Cerebellar cortex (tissue), 1 donor: Measurements from ENCODE around the gene ADGRV1.
A peak's percentile ranks its signal among the peaks of the same experiment; 100 is the strongest.
"Not testable (repeated sequence)": the region's sequence is repeated elsewhere in the genome, so short reads cannot be mapped to it uniquely, and the experiment has no call there.

Experiments used
- DNase-seq: peaks from one replicate; pipeline ENCODE4 v3.0.0-alpha.2; 2015; ENCODE audit warnings: low spot score

ADGRV1 gene

DNA sequence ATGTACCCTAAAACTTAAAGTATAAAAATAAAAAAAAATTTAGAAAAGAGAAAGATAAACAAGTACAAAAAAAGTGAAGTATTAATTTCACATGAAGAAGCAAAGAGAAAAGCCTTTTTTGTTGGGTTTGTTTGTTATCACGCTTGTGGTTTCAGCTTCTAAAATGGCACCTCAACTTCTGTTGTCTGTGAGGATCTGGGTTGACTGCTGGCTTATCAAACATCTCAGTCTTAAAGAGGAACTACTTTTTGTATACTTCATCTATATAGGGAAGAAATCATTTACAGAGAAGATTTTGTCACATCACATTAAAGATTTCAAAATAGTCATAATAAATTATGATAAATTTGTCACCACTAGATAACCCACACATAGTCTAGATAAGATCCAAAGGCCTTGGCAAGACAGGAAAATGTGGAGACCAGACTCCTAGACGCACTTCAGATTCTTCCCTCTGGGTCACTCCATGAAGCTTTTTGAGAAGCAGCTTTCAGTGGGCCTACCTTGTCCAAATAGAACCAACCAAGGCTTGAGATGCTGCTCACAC, 8.8 kb upstream of the ADGRV1 start:
- DNase-seq: no peak

GRCh38 chr5:90550963-90551362, 7.6 kb upstream of the ADGRV1 start:
- DNase-seq: no peak

GRCh38 chr5:90551376-90551775, 7.2 kb upstream of the ADGRV1 start:
- no peak for DNase-seq

GRCh38 chr5:90553711-90554110, 4.9 kb upstream of the ADGRV1 start:
- no peak for DNase-seq

- no peak for DNase-seq
Measured at GRCh38 chr5:90554358-90555006, 4.1 kb upstream of the ADGRV1 start.

DNA sequence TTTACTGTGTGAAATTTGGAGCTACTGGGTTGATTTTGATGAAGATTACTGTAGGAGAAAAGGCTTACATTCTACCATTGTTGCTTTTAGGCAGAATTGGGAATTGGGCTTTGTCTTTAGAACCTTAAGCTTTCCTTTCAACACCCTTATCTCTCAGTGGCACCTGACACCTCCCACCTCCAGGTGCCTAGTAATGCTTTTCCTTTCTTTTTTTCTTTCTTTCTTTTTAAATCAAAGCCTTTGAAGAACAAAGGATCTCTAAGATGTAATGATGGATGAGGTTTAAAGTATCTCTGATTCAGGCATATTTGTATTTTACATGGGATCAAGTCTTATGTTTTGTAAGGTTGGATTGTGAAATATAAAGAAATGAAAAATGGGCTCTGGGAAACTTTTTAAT, 2.9 kb upstream of the ADGRV1 start:
- DNase-seq: no peak

DNA sequence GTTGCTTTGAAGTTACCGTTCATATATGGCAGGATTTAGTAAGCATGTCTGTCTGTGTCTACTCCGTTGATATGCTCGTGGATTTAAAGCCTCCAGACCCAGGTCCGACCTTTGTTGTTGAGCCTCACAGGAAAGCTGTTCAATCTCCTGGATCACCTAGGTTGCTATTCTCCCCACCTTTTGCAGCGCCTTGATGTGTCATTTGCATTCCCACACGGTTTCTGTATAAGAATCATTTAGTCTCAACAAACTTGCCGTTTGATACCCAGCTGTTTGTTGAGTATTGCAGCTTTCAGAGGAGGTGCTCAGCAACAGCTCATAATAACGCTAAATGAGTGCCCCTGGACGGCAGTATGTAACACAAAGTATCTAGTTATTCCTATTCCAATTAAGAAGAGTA, 1.2 kb upstream of the ADGRV1 start:
- peak; percentile 21 for DNase-seq

DNA sequence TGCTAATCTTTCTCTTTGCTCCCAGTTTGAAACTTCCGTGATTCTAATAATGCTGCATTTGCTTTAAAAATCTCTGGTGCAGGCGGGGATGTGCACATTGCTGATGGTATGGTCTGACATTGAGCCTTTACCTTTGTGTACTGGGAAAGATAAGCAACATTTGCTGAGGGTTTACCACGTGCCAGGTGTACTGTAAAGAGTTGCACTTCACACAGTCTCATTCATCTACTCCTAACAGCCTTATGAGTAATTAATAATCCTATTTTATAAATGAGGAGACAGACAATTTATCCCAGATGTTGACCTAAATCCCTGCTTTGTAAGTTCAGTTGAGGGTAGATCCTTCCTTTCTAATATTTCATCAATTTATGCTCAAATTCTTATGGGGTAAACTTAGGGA, 726 bp upstream of the ADGRV1 start:
- DNase-seq: no peak

DNA sequence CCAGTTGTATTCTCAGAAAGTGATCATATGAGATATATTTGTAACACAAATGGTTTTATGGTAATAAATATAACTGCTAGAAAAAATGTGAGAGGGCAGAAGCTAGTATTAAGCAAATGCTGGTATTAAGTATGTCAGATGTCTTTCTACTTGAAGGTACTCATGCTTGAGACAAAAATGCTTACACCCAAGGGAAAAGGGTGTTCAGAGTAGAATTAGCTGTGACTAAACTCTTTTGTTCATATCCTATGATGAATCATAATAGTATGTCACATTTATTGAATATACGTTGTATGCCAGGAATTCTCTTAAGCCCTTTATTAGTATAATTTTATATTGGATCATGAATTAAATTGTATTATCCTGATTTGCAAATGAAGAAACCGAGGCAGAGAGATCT, 2.2 kb downstream of the ADGRV1 start:
- DNase-seq: no peak

DNA sequence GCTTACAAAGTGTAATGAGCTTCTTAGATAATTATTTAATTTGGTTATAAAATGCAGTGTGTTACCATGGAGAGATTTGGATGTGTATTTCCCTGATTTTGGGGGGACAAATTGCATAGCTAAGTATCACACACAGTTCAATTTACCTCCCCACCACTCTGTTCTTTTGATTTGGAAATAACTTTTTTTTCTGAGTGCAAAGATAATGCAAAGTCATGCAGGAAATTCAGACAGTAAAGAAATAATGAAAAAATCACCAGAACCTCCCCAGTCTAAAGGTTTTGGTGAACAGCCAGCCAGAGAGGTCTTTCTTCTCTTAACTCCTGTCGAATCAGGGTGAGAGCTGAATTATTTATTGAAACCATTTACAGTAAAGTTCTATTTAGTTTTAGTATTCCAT, 3.2 kb downstream of the ADGRV1 start:
- no peak for DNase-seq

GRCh38 chr5:90562341-90562740, 3.7 kb downstream of the ADGRV1 start:
- DNase-seq: no peak

- no peak for DNase-seq
Measured at GRCh38 chr5:90563108-90563507, 4.5 kb downstream of the ADGRV1 start.

DNA sequence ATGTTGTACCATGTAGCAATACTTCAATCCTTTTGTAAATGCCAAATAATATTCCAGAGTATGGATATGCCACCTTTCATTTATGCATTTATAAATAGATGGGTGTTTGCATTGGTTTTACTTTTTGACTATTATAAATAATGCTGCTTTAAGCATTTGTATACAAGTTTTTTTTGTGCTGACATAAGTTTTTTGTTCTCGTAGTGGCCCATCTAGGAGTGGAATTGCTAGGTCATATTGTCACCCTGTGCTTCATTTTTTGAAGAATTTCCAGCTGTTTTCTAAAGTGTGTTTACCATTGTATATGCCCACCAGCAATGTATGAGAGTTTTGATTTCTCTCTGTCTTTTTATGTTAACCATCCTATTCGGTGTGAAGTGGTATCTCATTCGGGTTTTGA, 6.9 kb downstream of the ADGRV1 start:
- no peak for DNase-seq

GRCh38 chr5:90569084-90569483, 10.5 kb downstream of the ADGRV1 start:
- DNase-seq: no peak

DNA sequence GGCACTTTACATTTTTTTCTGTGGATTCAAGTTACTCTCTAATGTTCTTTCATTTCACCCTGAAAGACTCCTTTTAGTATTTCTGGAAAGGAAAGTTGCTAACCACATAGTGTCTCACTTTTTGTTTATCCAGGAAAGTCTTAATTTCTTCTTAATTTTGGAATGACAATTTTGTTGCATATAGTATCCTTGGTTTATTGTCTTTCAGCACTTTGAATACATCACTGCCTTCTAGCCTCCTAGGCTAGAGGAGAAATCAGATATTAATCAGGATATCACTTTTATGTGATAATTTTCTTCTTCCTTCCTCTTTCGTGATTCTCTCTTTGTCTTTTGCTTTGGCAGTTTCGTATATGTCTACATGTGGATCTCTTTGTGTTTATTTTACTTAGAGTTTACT, 11.4 kb downstream of the ADGRV1 start:
- DNase-seq: no peak

GRCh38 chr5:90571147-90571773, 12.7 kb downstream of the ADGRV1 start:
- DNase-seq: no peak

- no peak for DNase-seq
Measured at GRCh38 chr5:90575712-90576111, 17.1 kb downstream of the ADGRV1 start.

- not testable (repeated sequence) for DNase-seq
Measured at GRCh38 chr5:90576566-90576965, 18.0 kb downstream of the ADGRV1 start.

DNA sequence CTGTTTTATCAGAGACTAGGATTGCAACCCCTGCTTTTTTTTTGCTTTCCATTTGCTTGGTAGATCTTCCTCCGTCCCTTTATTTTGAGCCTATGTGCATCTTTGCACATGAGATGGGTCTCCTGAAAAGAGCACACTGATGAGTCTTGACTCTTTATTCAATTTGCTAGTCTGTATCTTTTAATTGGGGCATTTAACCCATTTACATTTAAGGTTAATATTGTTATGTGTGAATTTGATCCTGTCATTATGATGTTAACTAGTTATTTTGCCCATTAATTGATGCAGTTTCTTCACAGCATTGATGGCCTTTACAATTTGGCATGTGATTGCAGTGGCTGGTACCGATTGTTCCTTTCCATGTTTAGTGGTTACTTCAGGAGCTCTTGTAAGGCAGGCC, 21.3 kb downstream of the ADGRV1 start:
- DNase-seq: not testable (repeated sequence)

GRCh38 chr5:90581956-90582355, 23.4 kb downstream of the ADGRV1 start:
- DNase-seq: no peak

DNA sequence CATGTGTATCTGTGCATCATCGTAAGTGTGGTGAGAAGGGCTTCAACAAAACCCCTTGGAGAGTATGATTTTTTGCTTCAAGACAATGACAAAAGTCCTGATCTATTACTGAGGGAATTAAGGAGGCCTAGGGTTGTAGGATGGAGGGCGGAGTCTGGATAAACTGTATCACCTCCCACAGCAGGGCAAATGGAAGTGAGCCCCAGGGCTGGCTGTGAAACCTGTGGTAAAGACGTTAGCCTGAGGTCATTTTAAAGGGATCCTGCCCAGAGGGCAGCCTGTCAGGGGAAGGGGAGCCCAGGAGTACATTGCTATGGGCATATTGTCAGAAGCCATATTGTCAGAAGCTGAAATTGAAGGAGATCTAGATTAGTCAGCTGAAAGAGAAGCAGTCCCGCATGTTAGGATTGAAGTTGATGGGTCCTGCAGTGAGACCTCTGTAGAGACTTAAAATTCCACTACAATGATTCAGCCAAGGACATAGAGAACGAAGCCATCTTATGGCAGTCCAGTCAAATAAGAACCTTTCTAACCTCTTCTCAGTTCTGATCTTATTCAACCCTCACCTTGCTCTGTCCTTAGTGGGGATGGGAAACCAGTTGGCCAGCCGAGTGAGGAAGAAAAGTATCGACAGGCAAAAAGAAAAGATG, 26.9 kb downstream of the ADGRV1 start:
- DNase-seq: no peak

DNA sequence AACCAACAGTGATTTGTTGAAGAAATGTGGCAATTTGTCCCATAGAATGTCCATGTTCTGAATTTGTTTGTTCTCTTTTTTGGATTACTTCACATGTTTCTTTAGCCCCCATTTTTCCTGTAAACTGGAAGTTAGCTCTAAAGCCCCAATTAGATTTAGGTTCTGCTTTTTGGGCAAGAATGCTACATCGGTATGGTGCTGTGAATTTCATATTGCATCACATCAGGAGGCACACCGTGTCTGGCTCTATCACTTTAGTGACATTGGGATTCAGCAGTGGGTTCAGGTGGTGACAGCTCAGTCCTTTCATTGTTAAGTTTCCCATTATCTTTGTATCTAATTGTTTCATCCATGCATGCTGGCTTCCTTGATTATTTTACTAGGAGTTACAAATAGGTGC, 27.9 kb downstream of the ADGRV1 start:
- no peak for DNase-seq

GRCh38 chr5:90590170-90590569, 31.6 kb downstream of the ADGRV1 start:
- no peak for DNase-seq
